ENCODE measurements around the gene SH3BP1.

SH3BP1 gene

GRCh38 chr22:37633625-37634416 is 5.6 kb upstream of the SH3BP1 start:
- DNase-seq (ENCODE audit: low read depth): no peak
- H3K4me3 ChIP-seq (ENCODE audit: low read depth, low read length): no peak overlapping the region
- no peak for TF ChIP-seq CTCF (IDR thresholded peaks at IDR 0.05; ENCODE audit: control insufficient read depth, extremely low read depth, insufficient read depth)

- TF ChIP-seq CTCF (IDR thresholded peaks at IDR 0.05; ENCODE audit: control insufficient read depth, extremely low read depth, insufficient read depth): no peak
- DNase-seq (ENCODE audit: low read depth): no peak
- H3K4me3 ChIP-seq (ENCODE audit: low read depth, low read length): no peak overlapping the region
These were observed 5.0 kb upstream of the SH3BP1 start for GRCh38 chr22:37634417-37634924.

- TF ChIP-seq CTCF (IDR thresholded peaks at IDR 0.05; ENCODE audit: control insufficient read depth, extremely low read depth, insufficient read depth): no peak
- H3K4me3 ChIP-seq (ENCODE audit: low read depth, low read length): no peak overlapping the region
- DNase-seq (ENCODE audit: low read depth): no peak
These were observed 4.3 kb upstream of the SH3BP1 start for GRCh38 chr22:37635157-37635556.

GRCh38 chr22:37636186-37636948 is 3.1 kb upstream of the SH3BP1 start:
- DNase-seq (ENCODE audit: low read depth): no peak
- TF ChIP-seq CTCF (IDR thresholded peaks at IDR 0.05; ENCODE audit: control insufficient read depth, extremely low read depth, insufficient read depth): peak; percentile 9; the same call in 1 of the 2 replicates
- no peak overlapping the region for H3K4me3 ChIP-seq (ENCODE audit: low read depth, low read length)

GRCh38 chr22:37636949-37637273 is 2.6 kb upstream of the SH3BP1 start:
- no peak overlapping the region for H3K4me3 ChIP-seq (ENCODE audit: low read depth, low read length)
- DNase-seq (ENCODE audit: low read depth): no peak
- TF ChIP-seq CTCF (IDR thresholded peaks at IDR 0.05; ENCODE audit: control insufficient read depth, extremely low read depth, insufficient read depth): no peak

- H3K4me3 ChIP-seq (ENCODE audit: low read depth, low read length): peak overlapping the region; percentile 70
- DNase-seq (ENCODE audit: low read depth): no peak
- TF ChIP-seq CTCF (IDR thresholded peaks at IDR 0.05; ENCODE audit: control insufficient read depth, extremely low read depth, insufficient read depth): no peak
These were observed 939 bp upstream of the SH3BP1 start for GRCh38 chr22:37638391-37639069.

Measured in LNCaP clone FGC (cell line).